HG03103 (cell line): Measurements from ENCODE around the gene HOTAIR.

ENCODE experiments used
- ATAC-seq: cut with Tn5 transposase; IDR thresholded peaks from one replicate; pipeline ENCODE4 v1.9.1; 2021; ENCODE audit warnings: low read depth; ENCODE audit not compliant: unreplicated experiment

HOTAIR gene

GRCh38 chr12:53950437-53950773, 24.3 kb downstream of the HOTAIR start:
- no peak for ATAC-seq

GRCh38 chr12:53949631-53950436, 24.9 kb downstream of the HOTAIR start:
- ATAC-seq, result no peak

- no peak for ATAC-seq
These were observed 25.8 kb downstream of the HOTAIR start for GRCh38 chr12:53948650-53949593.

GRCh38 chr12:53947743-53948142, 27.0 kb downstream of the HOTAIR start:
- no peak for ATAC-seq

- ATAC-seq, result no peak
These were observed 29.6 kb downstream of the HOTAIR start for GRCh38 chr12:53944907-53945847.

GRCh38 chr12:53944209-53944608, 30.5 kb downstream of the HOTAIR start:
- ATAC-seq, result no peak

GRCh38 chr12:53942467-53942997, 32.2 kb downstream of the HOTAIR start:
- no peak for ATAC-seq

GRCh38 chr12:53941750-53942149, 33.0 kb downstream of the HOTAIR start:
- no peak for ATAC-seq

GRCh38 chr12:53941187-53941586, 33.6 kb downstream of the HOTAIR start:
- ATAC-seq, result no peak

- no peak for ATAC-seq
These were observed 34.2 kb downstream of the HOTAIR start for GRCh38 chr12:53940443-53941014.

GRCh38 chr12:53939141-53940108, 35.3 kb downstream of the HOTAIR start:
- no peak for ATAC-seq

GRCh38 chr12:53938326-53939140, 36.2 kb downstream of the HOTAIR start, which contains the start of gene HOXC13:
Gene HOXC13, plus strand, starts transcription at chr12:53938831. Its CDS starts 76 bp downstream, at chr12:53938907.
- ATAC-seq, result no peak

- no peak for ATAC-seq
These were observed 37.0 kb downstream of the HOTAIR start for GRCh38 chr12:53937596-53938325.

GRCh38 chr12:53937099-53937498, 37.7 kb downstream of the HOTAIR start:
- no peak for ATAC-seq

GRCh38 chr12:53935383-53936341, 39.1 kb downstream of the HOTAIR start:
- ATAC-seq, result no peak

- ATAC-seq, result no peak
These were observed 41.8 kb downstream of the HOTAIR start for GRCh38 chr12:53932915-53933314.
